NCI-H82 treated with DMSO at 0.1 percent for 48 hours (cell line): ENCODE measurements around the gene PWWP2B.
"Not testable (repeated sequence)": the region's sequence is repeated elsewhere in the genome, so short reads cannot be mapped to it uniquely, and the experiment has no call there.

Experiments
- DNase-seq: peaks from one replicate; lab custom pipeline; 2025; ENCODE audit not compliant: unreplicated experiment; lab: John Stamatoyannopoulos, UW

PWWP2B gene

GRCh38 chr10:132397036-132397541, at the start of gene PWWP2B:
Gene PWWP2B, plus strand, starts transcription at chr10:132397200. Its CDS starts 27 bp downstream, at chr10:132397227.
- DNase-seq: no peak

GRCh38 chr10:132347211-132347930, 49.6 kb upstream of the PWWP2B start:
- DNase-seq: no peak

- DNase-seq: no peak
Observed at GRCh38 chr10:132347931-132348267, 49.1 kb upstream of the PWWP2B start.

- no peak for DNase-seq
Observed at GRCh38 chr10:132349766-132350165, 47.2 kb upstream of the PWWP2B start.

GRCh38 chr10:132350391-132350790, 46.6 kb upstream of the PWWP2B start:
- DNase-seq: no peak

GRCh38 chr10:132350946-132351345, 46.1 kb upstream of the PWWP2B start:
- no peak for DNase-seq

GRCh38 chr10:132351611-132352010, 45.4 kb upstream of the PWWP2B start:
- no peak for DNase-seq

- DNase-seq: not testable (repeated sequence)
Observed at GRCh38 chr10:132352462-132353308, 44.3 kb upstream of the PWWP2B start.

- DNase-seq: no peak
Observed at GRCh38 chr10:132353456-132354355, 43.3 kb upstream of the PWWP2B start.

GRCh38 chr10:132354356-132355094, 42.5 kb upstream of the PWWP2B start:
- DNase-seq: no peak

- no peak for DNase-seq
Observed at GRCh38 chr10:132355297-132355696, 41.7 kb upstream of the PWWP2B start.

- no peak for DNase-seq
Observed at GRCh38 chr10:132355754-132356153, 41.2 kb upstream of the PWWP2B start.

- DNase-seq: no peak
Observed at GRCh38 chr10:132356621-132357195, 40.3 kb upstream of the PWWP2B start.

- no peak for DNase-seq
Observed at GRCh38 chr10:132357286-132358058, 39.5 kb upstream of the PWWP2B start.

GRCh38 chr10:132359305-132360040, 37.5 kb upstream of the PWWP2B start:
- DNase-seq: no peak

- no peak for DNase-seq
Observed at GRCh38 chr10:132360766-132361447, 36.1 kb upstream of the PWWP2B start.

- no peak for DNase-seq
Observed at GRCh38 chr10:132361581-132362101, 35.4 kb upstream of the PWWP2B start.

- no peak for DNase-seq
Observed at GRCh38 chr10:132362151-132362611, 34.8 kb upstream of the PWWP2B start.
